SK-N-SH (cell line): ENCODE data around the gene MAD1L1. TPM values are rescaled to one million over a fixed set of nuclear protein-coding genes. Genes with fewer than 3 reads are reported as not detected.

Source experiments
- CTCF ChIA-PET: fragments of 300-600, 350-600 bp; formaldehyde crosslinking; extraction: SDS; loops from one replicate; lab custom pipeline; 2021; lab: Yijun Ruan, JAX
- POLR2A ChIA-PET: fragments of 350-600 bp; sonication (Branson Sonifier 250); formaldehyde crosslinking; extraction: SDS; loops from one replicate; lab custom pipeline; 2020; ENCODE audit warnings: antibody characterized with exemption, inconsistent platforms; lab: Yijun Ruan, JAX
- DNase-seq: peaks from one replicate; pipeline ENCODE4 v3.0.0; 2012
- H2AFZ ChIP-seq: fragments of 200-600 bp; sonication (generic); 2 replicates; pipeline ENCODE4 v1.8.1; 2016; ENCODE audit warnings: antibody characterized with exemption, mild to moderate bottlenecking, low read depth
- H3F3A ChIP-seq: fragments of 200-600 bp; sonication (generic); replicated peaks from 2 replicates; pipeline ENCODE3; 2016; ENCODE audit warnings: antibody characterized with exemption, mild to moderate bottlenecking; ENCODE audit not compliant: insufficient read depth
- H3K27ac ChIP-seq, 2 experiments: fragments of 200-500 bp in 1 of 2; fragments of 200-600 bp in 1 of 2; sonication (Bioruptor generic) in 1 of 2; sonication (generic), shearing (Covaris generic) in 1 of 2; 2 replicates each; pipeline versions ENCODE4 v1.5.1 to v1.6.1; 2014 to 2016; ENCODE audit warnings: low read depth in 2 of 2, inconsistent platforms in 1 of 2, low read length in 1 of 2, mild to moderate bottlenecking in 1 of 2, mixed read lengths in 1 of 2
- H3K27me3 ChIP-seq: fragments of 200-600 bp; sonication (generic), shearing (Covaris generic); 2 replicates; pipeline ENCODE4 v1.6.1; 2016; ENCODE audit warnings: mixed run types; ENCODE audit not compliant: insufficient read depth
- H3K36me3 ChIP-seq, 2 experiments: fragments of 200-500 bp in 1 of 2; fragments of 200-600 bp in 1 of 2; sonication (Bioruptor generic) in 1 of 2; sonication (generic) in 1 of 2; replicated peaks in 1 of 2; 2 replicates each; pipeline versions ENCODE3 to v1.5.1; 2014 to 2016; ENCODE audit warnings: low read length in 1 of 2, mild to moderate bottlenecking in 1 of 2; ENCODE audit not compliant: insufficient read depth in 2 of 2, control insufficient read depth in 1 of 2
- H3K4me1 ChIP-seq, 2 experiments: fragments of 200-500 bp in 1 of 2; fragments of 200-600 bp in 1 of 2; sonication (Bioruptor generic) in 1 of 2; sonication (generic), shearing (Covaris generic) in 1 of 2; 2 replicates each; pipeline versions ENCODE4 v1.5.1 to v1.6.1; 2014 to 2016; ENCODE audit warnings: low read depth in 1 of 2, low read length in 1 of 2, mixed run types in 1 of 2; ENCODE audit not compliant: insufficient read depth in 2 of 2, control insufficient read depth in 1 of 2
- H3K4me2 ChIP-seq: fragments of 200-600 bp; sonication (generic), shearing (Covaris generic); 2 replicates; pipeline ENCODE4 v1.6.1; 2017; ENCODE audit warnings: mixed run types
- H3K4me3 ChIP-seq, 2 experiments: fragments of 200-500 bp in 1 of 2; fragments of 200-600 bp in 1 of 2; sonication (Bioruptor generic) in 1 of 2; sonication (generic), shearing (Covaris generic) in 1 of 2; 2 replicates each; pipeline versions ENCODE4 v1.5.1 to v1.8.1; 2014 to 2016; ENCODE audit warnings: low read depth in 2 of 2, inconsistent platforms in 1 of 2, low read length in 1 of 2, mild to moderate bottlenecking in 1 of 2, mixed read lengths in 1 of 2, moderate library complexity in 1 of 2
- H3K79me2 ChIP-seq: fragments of 200-600 bp; sonication (generic); 2 replicates; pipeline ENCODE4 v1.8.1; 2017; ENCODE audit warnings: mild to moderate bottlenecking; ENCODE audit not compliant: insufficient read depth
- H3K9ac ChIP-seq: fragments of 200-600 bp; sonication (generic); 2 replicates; pipeline ENCODE4 v1.6.1; 2017; ENCODE audit warnings: mixed run types
- H3K9me2 ChIP-seq: fragments of 200-600 bp; sonication (generic); 2 replicates; pipeline ENCODE4 v1.6.1; 2017; ENCODE audit warnings: mixed run types
- H3K9me3 ChIP-seq: fragments of 200-600 bp; sonication (generic); 2 replicates; pipeline ENCODE4 v1.6.1; 2017; ENCODE audit warnings: mixed run types, mild to moderate bottlenecking, moderate library complexity
- H4K20me1 ChIP-seq: fragments of 200-600 bp; sonication (generic); 2 replicates; pipeline ENCODE4 v1.6.1; 2017; ENCODE audit warnings: mild to moderate bottlenecking, mixed run types; ENCODE audit not compliant: insufficient read depth
- ELF1 ChIP-seq: IDR thresholded peaks from 2 replicates; pipeline ENCODE4 v1.4.0; 2012
- EP300 ChIP-seq, 2 experiments: IDR thresholded peaks; 2 replicates each; pipeline versions ENCODE4 v1.4.0 to v1.6.1; 2012; ENCODE audit warnings: borderline replicate concordance in 1 of 2, low read depth in 1 of 2, low read length in 1 of 2
- FOXJ3 ChIP-seq: sonication (generic); formaldehyde crosslinking; IDR thresholded peaks from 2 replicates; pipeline ENCODE4 v1.5.1; 2020; ENCODE audit warnings: mild to moderate bottlenecking, missing genetic modification reagents
- GATA2 ChIP-seq: sonication (generic); formaldehyde crosslinking; IDR thresholded peaks from 2 replicates; pipeline ENCODE4 v1.5.0; 2020; ENCODE audit warnings: mild to moderate bottlenecking, missing genetic modification reagents
- IRF3 ChIP-seq: fragments of 150-350 bp; IDR thresholded peaks from 2 replicates; pipeline ENCODE4 v1.6.1; 2016; ENCODE audit warnings: mild to moderate bottlenecking, low read depth, low read length
- MAX ChIP-seq: IDR thresholded peaks from 2 replicates; pipeline ENCODE4 v1.4.0; 2012; ENCODE audit warnings: low read depth
- NFIC ChIP-seq: IDR thresholded peaks from 2 replicates; pipeline ENCODE4 v1.4.0; 2012; ENCODE audit warnings: borderline replicate concordance
- PBX3 ChIP-seq: IDR thresholded peaks from 2 replicates; pipeline ENCODE4; 2012
- RAD21 ChIP-seq: IDR thresholded peaks from 2 replicates; pipeline ENCODE4 v1.6.1; 2012; ENCODE audit warnings: mild to moderate bottlenecking, low read length
- RXRA ChIP-seq: IDR thresholded peaks from 2 replicates; pipeline ENCODE4 v1.4.0; 2012; ENCODE audit warnings: low read depth, mild to moderate bottlenecking, borderline replicate concordance
- SIN3A ChIP-seq: IDR thresholded peaks from 2 replicates; pipeline ENCODE4 v1.6.1; 2012; ENCODE audit warnings: low read depth, mild to moderate bottlenecking, low read length, moderate library complexity, borderline replicate concordance
- TAF1 ChIP-seq: IDR thresholded peaks from 2 replicates; pipeline ENCODE4 v1.6.1; 2012; ENCODE audit warnings: low read depth, mild to moderate bottlenecking, low read length, moderate library complexity, borderline replicate concordance
- USF1 ChIP-seq: IDR thresholded peaks from 2 replicates; pipeline ENCODE4 v1.4.0; 2012; ENCODE audit warnings: low read depth, borderline replicate concordance
- USF2 ChIP-seq: fragments of 150-350 bp; IDR thresholded peaks from 2 replicates; pipeline ENCODE4 v1.6.1; 2017; ENCODE audit warnings: antibody characterized with exemption, low read length, low read depth, borderline replicate concordance
- YY1 ChIP-seq: IDR thresholded peaks from 2 replicates; pipeline ENCODE4 v1.4.0; 2012; ENCODE audit warnings: low read depth, mild to moderate bottlenecking
- ZBTB33 ChIP-seq: IDR thresholded peaks from 2 replicates; pipeline ENCODE4 v1.4.0; 2012; ENCODE audit warnings: low read depth, borderline replicate concordance
- WGBS: methylation state at CpG from one replicate; pipeline ENCODE4 v1.1.6; 2017; ENCODE audit warnings: low lambda C conversion rate; 5-methylcytosine and 5-hydroxymethylcytosine counted together
- polyA plus RNA-seq, 3 experiments: library from polyadenylated mRNA; depleted of rRNA; stranded (reverse); fragments of >200 nt; gene quantifications; 2 replicates each; pipeline ENCODE4 v1.2.3, GENCODE V29; 2012

MAD1L1 gene
- polyA plus RNA-seq, 1 of the 3 experiments (the other 2 are of a cell fraction), result 46.2 TPM

- Histone ChIP-seq H3K9me2 (no peaks in the 10 kb centered on the region), H3K9ac (no peak overlapping the region), H3K27ac (no peak overlapping the region), H3F3A (no peaks in the 10 kb centered on the region), H3K4me1 (peaks cover 0 to 36% of the 10 kb centered on the region in 2 experiments; a peak in 1 of 4 replicates), H3K4me2 (no peak overlapping the region), H3K27me3 (no peaks in the 10 kb centered on the region), H3K79me2 (no peaks in the 10 kb centered on the region), H2AFZ (no peak overlapping the region), H3K4me3 (no peak overlapping the region), H4K20me1 (no peaks in the 10 kb centered on the region), H3K9me3 (no peaks in the 10 kb centered on the region), H3K36me3 (no peaks in the 10 kb centered on the region)
- POLR2A ChIA-PET, result no interaction called here
- no peak for TF ChIP-seq ELF1
- no peak for TF ChIP-seq YY1
- TF ChIP-seq USF1, result no peak
- no peak for TF ChIP-seq MAX
- TF ChIP-seq USF2, result no peak
- no peak for TF ChIP-seq GATA2
- no peak for TF ChIP-seq ZBTB33
- no peak for TF ChIP-seq SIN3A
- TF ChIP-seq FOXJ3, result no peak
- CTCF ChIA-PET, result interaction anchor here (1.6 kb wide), 1 partner anchor 12 kb away, joined by 5 read pairs; no protein-coding TSS in a partner anchor
- WGBS, result 91% methylated on average over 13 of the region's 18 CpGs
- no peak for DNase-seq
Measured at GRCh38 chr7:1910827-1911226, 321.9 kb downstream of the MAD1L1 start.

GRCh38 chr7:1910081-1910685 is 322.6 kb downstream of the MAD1L1 start:
- Histone ChIP-seq H3K27ac (no peak overlapping the region), H4K20me1 (no peaks in the 10 kb centered on the region), H2AFZ (no peak overlapping the region), H3K9me3 (no peaks in the 10 kb centered on the region), H3K4me2 (no peak overlapping the region), H3K9me2 (no peaks in the 10 kb centered on the region), H3K4me1 (peaks cover 0 to 36% of the 10 kb centered on the region in 2 experiments; a peak in 1 of 4 replicates), H3K9ac (no peak overlapping the region)
- ChIA-PET POLR2A (no interaction called here), CTCF (interaction anchor here (0.8 to 1.8 kb wide), 3 partner anchors 13 to 335 kb away, joined by 3 to 6 read pairs (median 5); no protein-coding TSS in a partner anchor)
- 95% methylated on average over 14 of the region's 26 CpGs for WGBS
- TF ChIP-seq PBX3 (no peak), RAD21 (no peak), IRF3 (no peak), TAF1 (no peak), EP300 (IDR thresholded peaks at IDR 0.05; ENCODE audit: borderline replicate concordance in 1 of 2, low read depth in 1 of 2, low read length in 1 of 2) (no peak), FOXJ3 (no peak), SIN3A (no peak), NFIC (no peak), RXRA (no peak), ZBTB33 (no peak)
- TF ChIP-seq, all 33 proteins: peak for 0
- Histone ChIP-seq H3K4me3 (no peak overlapping the region), H3F3A (no peaks in the 10 kb centered on the region), H3K79me2 (no peaks in the 10 kb centered on the region), H3K27me3 (no peaks in the 10 kb centered on the region), H3K36me3 (no peaks in the 10 kb centered on the region)
- no peak for DNase-seq
